Natural killer cell (primary cell): ENCODE data around the gene ATP11A. TPM values are rescaled to one million over a fixed set of nuclear protein-coding genes. Genes with fewer than 3 reads are reported as not detected.

Experiments used
- ATAC-seq, 3 donors: fragments of 150-1000 bp in 2 of 3; fragments of 200-7000 bp in 1 of 3; cut with Tn5 transposase; 1 replicate in 1 of 3; 2 replicates in 2 of 3; pipeline ENCODE4 v1.10.0; 2021; ENCODE audit warnings: mild to moderate bottlenecking in 2 of 3, moderate library complexity in 2 of 3
- DNase-seq, 2 donors: peaks; one replicate each; pipeline versions ENCODE4 v3.0.0 to v3.0.0-alpha.2; 2013 to 2021; ENCODE audit warnings: mixed read lengths in 1 of 2
- H3K27ac ChIP-seq: one replicate; pipeline ENCODE4 v1.5.1; 2013; ENCODE audit warnings: mild to moderate bottlenecking, low read length
- H3K27me3 ChIP-seq: one replicate; pipeline ENCODE4 v1.6.1; 2013; ENCODE audit warnings: low read length; ENCODE audit not compliant: control insufficient read depth, insufficient read depth
- H3K36me3 ChIP-seq: one replicate; pipeline ENCODE4 v1.6.1; 2013; ENCODE audit warnings: low read length; ENCODE audit not compliant: control insufficient read depth, insufficient read depth
- H3K4me1 ChIP-seq: one replicate; pipeline ENCODE4 v1.6.1; 2013; ENCODE audit warnings: low read length; ENCODE audit not compliant: control insufficient read depth, insufficient read depth
- H3K4me3 ChIP-seq: one replicate; pipeline ENCODE4 v1.5.1; 2013; ENCODE audit warnings: low read length
- H3K9me3 ChIP-seq: one replicate; pipeline ENCODE4 v1.6.1; 2013; ENCODE audit warnings: low read length; ENCODE audit not compliant: control insufficient read depth, insufficient read depth
- H3K27ac Mint-ChIP-seq, 2 donors: one replicate each; pipeline ENCODE4 v1.8.0; 2022; ENCODE audit warnings: mild to moderate bottlenecking in 2 of 2, mixed read lengths in 2 of 2, moderate library complexity in 1 of 2
- H3K27me3 Mint-ChIP-seq, 2 donors: one replicate each; pipeline ENCODE4 v1.8.0; 2022; ENCODE audit warnings: low read depth in 2 of 2, mixed read lengths in 2 of 2
- H3K36me3 Mint-ChIP-seq: one replicate; pipeline ENCODE4 v1.8.0; 2022; ENCODE audit warnings: mixed read lengths
- H3K4me1 Mint-ChIP-seq, 2 donors: one replicate each; pipeline ENCODE4 v1.8.0; 2022; ENCODE audit warnings: mixed read lengths in 2 of 2
- H3K4me3 Mint-ChIP-seq: one replicate; pipeline ENCODE4 v1.8.0; 2022; ENCODE audit warnings: mild to moderate bottlenecking, moderate library complexity, mixed read lengths
- H3K9me3 Mint-ChIP-seq, 2 donors: one replicate each; pipeline ENCODE4 v1.8.0; 2022; ENCODE audit warnings: mixed read lengths in 2 of 2
- CTCF ChIP-seq: fragments of 200-600 bp; IDR thresholded peaks from one replicate; pipeline ENCODE4 v1.8.0; 2022; ENCODE audit warnings: antibody characterized with exemption
- WGBS: methylation state at CpG from one replicate; pipeline ENCODE4 v1.1.7; 2013; ENCODE audit warnings: missing lambda C conversion rate; ENCODE audit not compliant: insufficient coverage; 5-methylcytosine and 5-hydroxymethylcytosine counted together
- intact Hi-C: fragments of 100-400 bp; cut with micrococcal nuclease; formaldehyde crosslinking; loops from one replicate; pipeline ENCODE4 v1.14.2; 2022
- total RNA-seq, 4 donors: library from RNA; stranded (reverse); fragments of 120-200 nt in 1 of 4; gene quantifications; one replicate each; pipeline versions ENCODE4 v1.2.3 to v1.2.4, GENCODE V29; 2013 to 2022

The ATP11A gene
- total RNA-seq, 3 donors from 2014 or later (not counting 1 experiment from before 2014, with no cell fraction given), result 47.1 to 68.6 (median 50.7) TPM

- H3K36me3 Mint-ChIP-seq, result no peaks in the 10 kb centered on the region
- no peak overlapping the region for H3K4me3 Mint-ChIP-seq
- intact Hi-C loops, result no loop called here
Measured at GRCh38 chr13:112772539-112772909, 82.7 kb downstream of the ATP11A start.

GRCh38 chr13:112772929-112773328, 83.1 kb downstream of the ATP11A start:
- H3K27ac Mint-ChIP-seq, result no peak overlapping the region
- H3K9me3 ChIP-seq, result no peaks in the 10 kb centered on the region
- intact Hi-C loops, result no loop called here
- no peaks in the 10 kb centered on the region for H3K36me3 ChIP-seq
- TF ChIP-seq CTCF, result no peak
- H3K27me3 Mint-ChIP-seq, result no peaks in the 10 kb centered on the region
- no peak for DNase-seq
- peaks cover 19% of the 10 kb centered on the region for H3K4me1 ChIP-seq
- ATAC-seq, result no peak
- H3K27me3 ChIP-seq, result no peaks in the 10 kb centered on the region
- no peaks in the 10 kb centered on the region for H3K9me3 Mint-ChIP-seq
- no peak overlapping the region for H3K27ac ChIP-seq
- 93% methylated on average over 8 of the region's 8 CpGs for WGBS
- H3K4me1 Mint-ChIP-seq, result peaks cover 26 to 33% of the 10 kb centered on the region in 2 donors
- H3K4me3 ChIP-seq, result no peak overlapping the region
- H3K36me3 Mint-ChIP-seq, result no peaks in the 10 kb centered on the region
- H3K4me3 Mint-ChIP-seq, result no peak overlapping the region

More at GRCh38 chr13:112772539-112772909, 82.7 kb downstream of the ATP11A start:
- Mint-ChIP-seq H3K9me3 (no peaks in the 10 kb centered on the region), H3K27me3 (no peaks in the 10 kb centered on the region), H3K27ac (no peak overlapping the region), H3K4me1 (peaks cover 26 to 33% of the 10 kb centered on the region in 2 donors)
- no peak for ATAC-seq
- Histone ChIP-seq H3K4me1 (peaks cover 23% of the 10 kb centered on the region), H3K4me3 (no peak overlapping the region), H3K9me3 (no peaks in the 10 kb centered on the region), H3K27me3 (no peaks in the 10 kb centered on the region), H3K27ac (no peak overlapping the region), H3K36me3 (no peaks in the 10 kb centered on the region)
- no peak for DNase-seq
- WGBS, result 93% methylated on average over 10 of the region's 10 CpGs
- TF ChIP-seq CTCF, result no peak

GRCh38 chr13:112773601-112774447, 84.0 kb downstream of the ATP11A start:
- Histone ChIP-seq H3K27me3 (no peaks in the 10 kb centered on the region), H3K9me3 (no peaks in the 10 kb centered on the region), H3K27ac (no peak overlapping the region), H3K4me3 (no peak overlapping the region), H3K36me3 (no peaks in the 10 kb centered on the region), H3K4me1 (peaks cover 10% of the 10 kb centered on the region)
- DNase-seq (no peak), ATAC-seq (no peak)
- no peaks in the 10 kb centered on the region for H3K36me3 Mint-ChIP-seq
- peaks cover 22 to 24% of the 10 kb centered on the region in 2 donors for H3K4me1 Mint-ChIP-seq
- H3K27me3 Mint-ChIP-seq, result no peaks in the 10 kb centered on the region
- no peaks in the 10 kb centered on the region for H3K9me3 Mint-ChIP-seq
- WGBS, result 90% methylated on average over 25 of the region's 25 CpGs
- H3K27ac Mint-ChIP-seq, result no peak overlapping the region
- intact Hi-C loops, result no loop called here
- TF ChIP-seq CTCF, result no peak
- no peak overlapping the region for H3K4me3 Mint-ChIP-seq

GRCh38 chr13:112774448-112774792, 84.6 kb downstream of the ATP11A start:
- Mint-ChIP-seq H3K4me1 (peaks cover 16 to 18% of the 10 kb centered on the region in 2 donors), H3K27me3 (no peaks in the 10 kb centered on the region), H3K4me3 (no peak overlapping the region), H3K9me3 (no peaks in the 10 kb centered on the region), H3K36me3 (no peaks in the 10 kb centered on the region), H3K27ac (no peak overlapping the region)
- no peaks in the 10 kb centered on the region for H3K9me3 ChIP-seq
- H3K4me3 ChIP-seq, result no peak overlapping the region
- ATAC-seq, result no peak
- no peak for TF ChIP-seq CTCF
- no peaks in the 10 kb centered on the region for H3K27me3 ChIP-seq
- H3K27ac ChIP-seq, result no peak overlapping the region
- intact Hi-C loops, result no loop called here
- H3K4me1 ChIP-seq, result peaks cover 4% of the 10 kb centered on the region
- no peak for DNase-seq
- WGBS, result 96% methylated on average over 7 of the region's 7 CpGs
- no peaks in the 10 kb centered on the region for H3K36me3 ChIP-seq
